Activated CD8-positive, alpha-beta memory T cell treated with anti-CD3 and anti-CD28 coated beads for 4 hours (primary cell): ENCODE results near the gene SOX13.

Source experiments
- DNase-seq, 2 donors: peaks; one replicate each; pipeline ENCODE4 v3.0.0-alpha.2; 2020; ENCODE audit warnings: low read depth in 2 of 2

SOX13 gene

DNA sequence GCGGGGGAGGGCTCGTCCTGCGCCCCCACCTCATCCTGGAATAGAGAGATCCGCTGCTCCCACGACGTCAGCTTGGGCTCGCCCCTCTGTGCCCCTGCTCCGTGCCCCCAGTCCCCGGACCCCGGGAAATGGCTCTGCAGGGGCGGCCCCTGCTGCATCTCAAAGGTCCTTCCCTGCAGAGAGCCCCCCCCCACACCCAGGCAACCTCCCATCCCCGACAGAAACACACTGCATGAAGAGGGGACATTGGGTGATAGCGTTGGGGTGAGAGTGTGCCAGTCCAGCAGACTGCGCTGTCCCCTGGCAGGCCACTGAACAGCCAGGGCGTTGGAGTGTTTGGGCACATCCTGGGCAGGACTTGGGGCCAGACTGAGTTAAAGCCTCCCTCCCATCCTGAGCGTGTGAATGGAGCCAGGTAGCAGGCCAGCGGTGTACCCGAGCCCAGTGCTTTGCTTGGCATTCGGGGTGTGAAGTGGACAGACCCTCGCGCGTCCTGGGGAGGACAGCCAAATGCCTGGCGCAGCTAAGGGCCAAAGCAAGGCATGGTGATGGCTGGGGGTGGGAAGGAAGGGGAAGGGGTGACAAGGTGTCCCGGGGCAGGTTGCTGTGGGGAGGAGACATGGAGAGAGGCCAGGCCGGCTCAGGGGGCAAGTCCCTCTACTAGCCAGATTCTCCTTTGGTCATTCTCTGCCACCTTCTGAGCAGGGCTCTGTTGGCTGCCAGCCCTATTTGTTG is 79.6 kb downstream of the SOX13 start:
- DNase-seq = no peak

DNA sequence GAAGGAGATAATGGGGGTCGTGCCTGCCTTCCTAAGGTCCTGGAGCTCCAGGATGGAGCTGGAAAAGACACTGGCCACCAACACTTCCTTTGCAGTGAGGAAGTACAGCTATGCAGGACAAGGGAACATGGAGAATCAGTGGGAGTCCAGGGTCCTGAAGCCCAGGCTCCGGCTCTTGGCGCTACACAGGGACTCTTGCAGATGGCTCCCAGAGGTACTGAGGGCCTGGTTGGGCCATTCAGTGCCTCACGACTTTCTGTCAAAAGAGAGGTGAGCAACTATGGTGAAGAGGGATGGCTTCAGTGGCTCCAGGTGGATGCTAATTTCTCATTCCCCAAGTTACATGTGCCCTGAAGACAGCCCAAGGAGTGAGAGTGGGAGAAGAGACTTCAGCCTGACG is 80.8 kb downstream of the SOX13 start:
- no peak for DNase-seq

GRCh38 chr1:204154568-204155255 is 81.8 kb downstream of the SOX13 start:
- no peak for DNase-seq

GRCh38 chr1:204155881-204156280 is 83.0 kb downstream of the SOX13 start:
- no peak for DNase-seq

- DNase-seq = no peak
Measured at GRCh38 chr1:204157962-204158361, 85.0 kb downstream of the SOX13 start.

GRCh38 chr1:204161609-204162493 is 88.9 kb downstream of the SOX13 start:
- DNase-seq = no peak

- peak; percentile 47 to 69 for DNase-seq
Measured at GRCh38 chr1:204162494-204163074, 89.7 kb downstream of the SOX13 start.

- DNase-seq = no peak
Measured at GRCh38 chr1:204166219-204166618, 93.3 kb downstream of the SOX13 start, which contains the start of gene REN. REN (minus strand) TSS chr1:204166337; CDS start chr1:204166293, 44 bp downstream.

GRCh38 chr1:204167730-204168129 is 94.8 kb downstream of the SOX13 start:
- DNase-seq = no peak

- no peak for DNase-seq
Measured at GRCh38 chr1:204169858-204170257, 96.9 kb downstream of the SOX13 start.

GRCh38 chr1:204170494-204171155 is 97.7 kb downstream of the SOX13 start:
- DNase-seq = no peak

DNA sequence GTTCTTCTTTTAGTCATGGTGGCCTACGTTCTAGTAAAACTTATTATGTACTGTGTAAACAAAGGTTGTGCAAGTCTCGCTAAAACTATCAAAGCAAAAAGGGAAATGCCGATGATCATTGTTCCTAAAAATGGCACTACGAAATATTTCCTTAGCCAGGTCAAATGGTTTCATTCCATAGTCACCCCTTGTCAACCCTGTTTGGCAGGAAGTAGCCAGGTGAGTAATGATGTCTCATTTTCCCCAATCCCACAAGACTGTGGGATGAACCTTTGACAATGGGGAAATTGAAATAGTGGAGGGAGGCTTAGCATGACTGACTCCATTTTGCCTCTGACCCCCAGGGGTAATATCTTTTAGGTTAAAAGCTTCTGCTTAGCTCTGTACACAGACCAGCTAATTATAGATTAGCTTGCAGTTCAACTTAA is 98.8 kb downstream of the SOX13 start:
- no peak for DNase-seq

DNA sequence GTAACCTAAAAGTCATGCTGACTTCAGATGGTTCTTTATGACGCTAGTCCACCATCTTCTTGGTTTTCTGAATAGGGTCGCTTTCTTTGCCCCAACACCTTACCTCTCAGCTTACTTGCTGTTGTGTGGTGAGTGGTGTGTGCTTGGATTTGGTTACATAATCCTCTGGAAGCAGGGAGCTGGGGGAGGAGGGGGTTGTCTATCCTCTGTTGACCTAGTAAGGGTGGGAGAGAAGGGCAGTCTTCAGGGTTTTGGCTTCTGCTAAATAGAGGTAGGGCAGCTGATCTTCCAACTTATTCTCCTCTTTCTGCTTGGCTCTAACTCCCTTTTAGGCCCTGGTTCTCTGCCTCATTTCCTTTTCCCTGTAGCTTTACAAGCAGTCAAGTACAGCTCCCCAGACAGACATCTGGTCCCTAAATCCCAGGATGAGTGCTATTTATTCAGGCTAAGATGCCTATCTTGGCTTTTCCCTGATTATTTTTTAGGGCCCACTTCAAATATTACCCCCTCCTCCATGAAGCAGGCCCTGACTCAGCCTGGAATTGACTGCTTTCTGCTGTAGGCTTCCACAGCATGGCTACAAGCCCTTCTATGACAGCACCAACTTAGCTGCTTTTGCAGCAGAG is 99.6 kb downstream of the SOX13 start:
- DNase-seq = no peak

- no peak for DNase-seq
Measured at GRCh38 chr1:204174958-204175357, 102.0 kb downstream of the SOX13 start.

DNA sequence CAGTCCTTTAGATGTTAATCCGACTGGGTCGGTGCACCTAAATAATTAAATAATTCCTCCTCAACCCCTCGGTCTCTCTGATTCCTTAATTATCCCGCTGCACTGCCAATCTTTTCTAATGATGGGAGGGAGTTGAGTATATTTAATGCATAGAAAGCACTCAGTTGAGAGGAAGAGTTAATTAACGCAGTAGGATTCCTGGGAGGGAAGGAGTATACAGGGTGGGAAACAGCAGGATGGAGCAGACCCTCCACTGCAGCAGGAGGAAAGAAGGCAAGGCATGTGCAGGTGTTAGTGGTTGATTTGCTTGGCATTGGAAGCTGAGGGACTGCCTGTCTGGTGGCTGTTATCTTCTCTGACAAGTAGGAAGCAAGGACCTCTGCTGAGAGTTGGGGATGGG is 103.1 kb downstream of the SOX13 start:
- DNase-seq = no peak

DNA sequence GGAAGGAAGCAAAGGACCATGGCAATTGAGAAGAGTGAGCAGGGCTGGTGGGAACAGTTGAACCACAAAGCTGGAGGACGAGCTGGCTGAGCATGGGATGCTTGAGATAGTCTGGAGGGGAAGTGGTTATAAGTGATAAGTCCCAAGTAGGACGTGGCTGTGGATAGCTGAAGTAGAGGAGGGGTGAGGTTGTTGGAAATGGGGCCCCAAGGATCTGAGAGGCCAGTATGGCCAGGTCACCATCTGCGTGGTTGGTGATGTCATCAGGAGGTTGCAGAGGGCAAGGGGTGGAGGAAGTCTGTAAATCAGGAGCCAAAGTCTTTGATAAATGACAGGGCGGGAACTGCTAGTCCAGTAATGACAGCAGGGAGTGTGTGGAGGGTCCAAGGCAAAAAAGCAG is 104.2 kb downstream of the SOX13 start:
- DNase-seq = no peak
